Gastroesophageal sphincter (tissue), 3 donors: ENCODE measurements around the gene TANGO2.

Experiments used
- EP300 ChIP-seq: sonication (generic); formaldehyde crosslinking; IDR thresholded peaks from one replicate; pipeline ENCODE4 v1.6.1; 2017; ENCODE audit warnings: antibody characterized with exemption, mild to moderate bottlenecking
- POLR2A ChIP-seq, 2 donors: fragments of 450-650 bp; IDR thresholded peaks; one replicate each; pipeline ENCODE4 v1.6.1; 2017; ENCODE audit warnings: antibody characterized with exemption in 2 of 2, mild to moderate bottlenecking in 2 of 2, moderate library complexity in 1 of 2
- POLR2AphosphoS5 ChIP-seq: sonication (generic); formaldehyde crosslinking; IDR thresholded peaks from one replicate; pipeline ENCODE4 v1.6.1; 2017; ENCODE audit warnings: antibody characterized with exemption
- TF ChIP-seq, protein P1 (sequence below), 4 experiments: fragments of 200-600 bp in 2 of 4; fragments of 450-650 bp in 2 of 4; sonication (generic) in 1 of 4; IDR thresholded peaks; one replicate each; pipeline ENCODE4 v1.5.1; 2017 to 2019; ENCODE audit warnings: antibody characterized with exemption in 4 of 4, mild to moderate bottlenecking in 2 of 4, moderate library complexity in 2 of 4

DNA sequence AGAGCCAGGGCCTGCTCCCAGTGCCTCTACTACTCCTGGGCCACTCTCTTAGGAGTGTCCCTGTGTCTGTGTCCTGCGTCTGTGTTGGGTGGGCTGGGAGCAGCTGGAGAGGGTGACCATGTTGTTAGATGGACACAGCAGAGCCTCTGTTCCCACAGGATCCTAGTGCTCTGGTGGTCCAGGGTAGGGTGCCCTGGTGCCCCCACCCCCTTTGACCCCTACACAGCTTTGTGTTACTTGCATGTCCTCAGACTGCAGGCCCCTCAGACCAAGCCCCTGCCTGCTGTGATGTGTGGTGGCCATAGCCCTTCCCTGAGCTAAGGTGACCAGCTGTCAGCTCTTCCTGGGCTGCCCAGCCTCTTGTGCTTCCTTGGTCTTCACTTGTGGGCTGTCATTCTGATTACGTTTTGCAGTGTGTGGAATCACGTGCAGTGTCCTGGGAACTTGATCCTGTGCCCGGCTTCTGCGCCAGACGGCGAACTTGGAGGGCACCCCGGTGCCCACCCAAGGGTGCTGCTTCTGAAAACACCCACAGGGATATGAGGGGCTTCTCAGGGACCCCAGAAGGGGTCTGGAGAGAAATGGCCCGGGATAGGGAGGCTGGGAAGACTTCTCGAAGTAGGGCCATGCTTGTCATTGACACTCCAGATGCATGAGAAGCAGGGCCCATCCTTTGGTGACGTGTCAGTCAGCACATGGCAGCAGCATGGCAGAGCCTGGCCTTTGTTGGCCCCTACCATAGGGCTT, 1.5 kb downstream of the TANGO2 start:
- TF ChIP-seq, protein P1, sequence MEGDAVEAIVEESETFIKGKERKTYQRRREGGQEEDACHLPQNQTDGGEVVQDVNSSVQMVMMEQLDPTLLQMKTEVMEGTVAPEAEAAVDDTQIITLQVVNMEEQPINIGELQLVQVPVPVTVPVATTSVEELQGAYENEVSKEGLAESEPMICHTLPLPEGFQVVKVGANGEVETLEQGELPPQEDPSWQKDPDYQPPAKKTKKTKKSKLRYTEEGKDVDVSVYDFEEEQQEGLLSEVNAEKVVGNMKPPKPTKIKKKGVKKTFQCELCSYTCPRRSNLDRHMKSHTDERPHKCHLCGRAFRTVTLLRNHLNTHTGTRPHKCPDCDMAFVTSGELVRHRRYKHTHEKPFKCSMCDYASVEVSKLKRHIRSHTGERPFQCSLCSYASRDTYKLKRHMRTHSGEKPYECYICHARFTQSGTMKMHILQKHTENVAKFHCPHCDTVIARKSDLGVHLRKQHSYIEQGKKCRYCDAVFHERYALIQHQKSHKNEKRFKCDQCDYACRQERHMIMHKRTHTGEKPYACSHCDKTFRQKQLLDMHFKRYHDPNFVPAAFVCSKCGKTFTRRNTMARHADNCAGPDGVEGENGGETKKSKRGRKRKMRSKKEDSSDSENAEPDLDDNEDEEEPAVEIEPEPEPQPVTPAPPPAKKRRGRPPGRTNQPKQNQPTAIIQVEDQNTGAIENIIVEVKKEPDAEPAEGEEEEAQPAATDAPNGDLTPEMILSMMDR (IDR thresholded peaks at IDR 0.05), result no peak
- TF ChIP-seq POLR2A (IDR thresholded peaks at IDR 0.05) (no peak), POLR2AphosphoS5 (no peak), EP300 (no peak)
